ENCODE measurements around the gene CFAP410.

- TF ChIP-seq CTCF (IDR thresholded peaks at IDR 0.05) = no peak
- TF ChIP-seq POLR2A (IDR thresholded peaks at IDR 0.05) = no peak
Observed at GRCh38 chr21:44370786-44371410, 31.7 kb upstream of the CFAP410 start.

Data from heart left ventricle (tissue), 13 donors.